Neural cell (in vitro differentiated cells): Measurements from ENCODE around the gene SNRPA. TPM values are rescaled to one million over a fixed set of nuclear protein-coding genes. Genes with fewer than 3 reads are reported as not detected.

ENCODE experiments used
- H2AFZ ChIP-seq: fragments of 200-600, 300-800 bp; sonication (generic), shearing (Covaris generic); 2 replicates; pipeline ENCODE4 v1.6.0; 2014; ENCODE audit warnings: low read depth, mild to moderate bottlenecking, antibody characterized with exemption, low read length, moderate library complexity
- H3F3A ChIP-seq: fragments of 200-600 bp; shearing (Covaris generic); 2 replicates; pipeline ENCODE4 v1.6.1; 2016; ENCODE audit warnings: mild to moderate bottlenecking, moderate library complexity, mixed read lengths, antibody characterized with exemption, low read length; ENCODE audit not compliant: insufficient read depth, poor library complexity, severe bottlenecking
- H3K27ac ChIP-seq: fragments of 200-600, 300-800 bp; sonication (generic), shearing (Covaris generic); 2 replicates; pipeline ENCODE4 v1.5.1; 2014; ENCODE audit warnings: mild to moderate bottlenecking, low read length, moderate library complexity
- H3K27me3 ChIP-seq: fragments of 300-800, 200-600 bp; sonication (generic), shearing (Covaris generic); 2 replicates; pipeline ENCODE4 v1.6.0; 2014; ENCODE audit warnings: mild to moderate bottlenecking, low read depth, low read length, moderate library complexity; ENCODE audit not compliant: insufficient read depth
- H3K36me3 ChIP-seq: fragments of 300-800, 200-600 bp; sonication (generic), shearing (Covaris generic); 2 replicates; pipeline ENCODE4 v1.5.1; 2014; ENCODE audit warnings: mild to moderate bottlenecking, antibody characterized with exemption, low read length, moderate library complexity; ENCODE audit not compliant: insufficient read depth
- H3K4me2 ChIP-seq: fragments of 300-800, 200-600 bp; sonication (generic), shearing (Covaris generic); 2 replicates; pipeline ENCODE4 v1.6.0; 2014; ENCODE audit warnings: mild to moderate bottlenecking, low read length
- H3K4me3 ChIP-seq: fragments of 300-800, 200-600 bp; sonication (generic), shearing (Covaris generic); 2 replicates; pipeline ENCODE4 v1.5.1; 2014; ENCODE audit warnings: mild to moderate bottlenecking, low read length, moderate library complexity
- H3K79me2 ChIP-seq: fragments of 200-600 bp; shearing (Covaris generic); replicated peaks from 2 replicates; pipeline ENCODE4 v1.6.0; 2014; ENCODE audit warnings: mild to moderate bottlenecking, low read length, moderate library complexity; ENCODE audit not compliant: insufficient read depth
- H3K9ac ChIP-seq: fragments of 300-800, 200-600 bp; sonication (generic), shearing (Covaris generic); 2 replicates; pipeline ENCODE4 v1.6.1; 2016; ENCODE audit warnings: mild to moderate bottlenecking, low read length, mixed read lengths
- H3K9me2 ChIP-seq: fragments of 200-600 bp; shearing (Covaris generic); 2 replicates; pipeline ENCODE4 v1.6.1; 2016; ENCODE audit warnings: mild to moderate bottlenecking, low read length, mixed read lengths; ENCODE audit not compliant: insufficient read depth
- H3K9me3 ChIP-seq: fragments of 200-600, 300-800 bp; sonication (generic), shearing (Covaris generic); 2 replicates; pipeline ENCODE4 v1.6.1; 2016; ENCODE audit warnings: mild to moderate bottlenecking, mixed run types, low read length, moderate library complexity, mixed read lengths
- H4K20me1 ChIP-seq: fragments of 200-600 bp; shearing (Covaris generic); 2 replicates; pipeline ENCODE4 v1.6.1; 2016; ENCODE audit warnings: mild to moderate bottlenecking, mixed run types; ENCODE audit not compliant: insufficient read depth
- EP300 ChIP-seq: fragments of 450-650 bp; conservative IDR thresholded peaks from 2 replicates; pipeline ENCODE4 v1.6.1; 2014; ENCODE audit warnings: antibody characterized with exemption, mild to moderate bottlenecking, moderate library complexity; ENCODE audit not compliant: poor library complexity, severe bottlenecking
- EZH2 ChIP-seq: fragments of 200-600, 300-800 bp; shearing (Covaris generic), sonication (generic); IDR thresholded peaks from 2 replicates; pipeline ENCODE4 v1.6.1; 2014; ENCODE audit warnings: antibody characterized with exemption, low read length, borderline replicate concordance, mild to moderate bottlenecking; ENCODE audit not compliant: insufficient read depth, poor library complexity, severe bottlenecking
- MXI1 ChIP-seq: fragments of 450-650 bp; conservative IDR thresholded peaks from 2 replicates; pipeline ENCODE4 v1.6.1; 2014; ENCODE audit warnings: antibody characterized with exemption, mild to moderate bottlenecking; ENCODE audit not compliant: poor library complexity, severe bottlenecking
- POLR2AphosphoS5 ChIP-seq: IDR thresholded peaks from 2 replicates; pipeline ENCODE4 v1.6.1; 2012
- RAD21 ChIP-seq: fragments of 450-650 bp; conservative IDR thresholded peaks from 2 replicates; pipeline ENCODE4 v1.6.1; 2014; ENCODE audit warnings: antibody characterized with exemption, mild to moderate bottlenecking, moderate library complexity
- REST ChIP-seq: IDR thresholded peaks from 2 replicates; pipeline ENCODE4 v1.6.1; 2012; ENCODE audit warnings: borderline replicate concordance
- SMC3 ChIP-seq: fragments of 450-650 bp; conservative IDR thresholded peaks from 2 replicates; pipeline ENCODE4 v1.6.1; 2014; ENCODE audit warnings: antibody characterized with exemption, mild to moderate bottlenecking, moderate library complexity; ENCODE audit not compliant: poor library complexity
- TAF1 ChIP-seq: IDR thresholded peaks from 2 replicates; pipeline ENCODE4 v1.6.1; 2012; ENCODE audit warnings: low read depth
- polyA plus RNA-seq: library from polyadenylated mRNA; depleted of rRNA; stranded (reverse); fragments of >200 nt; gene quantifications from 2 replicates; pipeline ENCODE4 v1.2.3, GENCODE V29; 2014
- TF ChIP-seq, protein P1 (sequence below): fragments of 450-650 bp; IDR thresholded peaks from 2 replicates; pipeline ENCODE4 v1.5.1; 2014; ENCODE audit warnings: antibody characterized with exemption, mild to moderate bottlenecking, moderate library complexity; ENCODE audit not compliant: poor library complexity, severe bottlenecking

SNRPA gene
- polyA plus RNA-seq, 1 donor from 2014 or later, result 29.9 TPM

DNA sequence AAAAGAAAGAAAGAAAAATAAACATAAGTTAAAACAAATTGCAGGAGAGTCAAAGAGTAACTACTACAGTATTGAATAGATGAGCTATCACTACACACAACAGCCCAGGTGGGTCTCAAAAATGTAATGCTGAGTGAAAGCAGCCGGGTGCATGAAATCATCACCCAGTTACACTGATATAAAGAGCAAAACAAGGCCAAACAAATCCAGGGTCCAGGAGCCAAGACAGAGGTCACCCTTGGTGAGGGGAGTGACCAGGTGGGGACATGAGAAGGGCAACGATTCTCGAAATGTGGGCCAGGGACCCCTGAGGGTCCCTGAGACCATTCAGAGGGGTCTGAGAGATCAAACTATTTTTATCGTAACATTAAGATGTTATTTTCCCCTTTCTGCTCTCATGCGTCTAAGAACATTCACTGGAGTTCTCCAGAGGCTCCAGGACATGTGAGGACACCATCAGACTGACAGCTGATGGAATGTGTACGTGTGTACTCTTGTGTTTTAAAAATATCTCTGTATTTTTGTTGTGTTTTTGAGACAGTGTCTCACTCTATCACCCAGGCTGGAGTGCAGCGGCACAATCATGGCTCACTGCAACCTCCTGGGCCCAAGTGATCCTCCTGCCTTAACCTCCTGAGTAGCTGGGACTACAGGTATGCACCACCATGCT is 44.9 kb upstream of the SNRPA start:
- no peaks in the 10 kb centered on the region for H3K9me3 ChIP-seq
- peaks cover 8% of the 10 kb centered on the region for H3K36me3 ChIP-seq
- TF ChIP-seq EZH2 (no peak), POLR2AphosphoS5 (no peak), EP300 (no peak), MXI1 (no peak), REST (no peak), TAF1 (no peak), SMC3 (no peak), RAD21 (no peak)
- TF ChIP-seq, protein P1, sequence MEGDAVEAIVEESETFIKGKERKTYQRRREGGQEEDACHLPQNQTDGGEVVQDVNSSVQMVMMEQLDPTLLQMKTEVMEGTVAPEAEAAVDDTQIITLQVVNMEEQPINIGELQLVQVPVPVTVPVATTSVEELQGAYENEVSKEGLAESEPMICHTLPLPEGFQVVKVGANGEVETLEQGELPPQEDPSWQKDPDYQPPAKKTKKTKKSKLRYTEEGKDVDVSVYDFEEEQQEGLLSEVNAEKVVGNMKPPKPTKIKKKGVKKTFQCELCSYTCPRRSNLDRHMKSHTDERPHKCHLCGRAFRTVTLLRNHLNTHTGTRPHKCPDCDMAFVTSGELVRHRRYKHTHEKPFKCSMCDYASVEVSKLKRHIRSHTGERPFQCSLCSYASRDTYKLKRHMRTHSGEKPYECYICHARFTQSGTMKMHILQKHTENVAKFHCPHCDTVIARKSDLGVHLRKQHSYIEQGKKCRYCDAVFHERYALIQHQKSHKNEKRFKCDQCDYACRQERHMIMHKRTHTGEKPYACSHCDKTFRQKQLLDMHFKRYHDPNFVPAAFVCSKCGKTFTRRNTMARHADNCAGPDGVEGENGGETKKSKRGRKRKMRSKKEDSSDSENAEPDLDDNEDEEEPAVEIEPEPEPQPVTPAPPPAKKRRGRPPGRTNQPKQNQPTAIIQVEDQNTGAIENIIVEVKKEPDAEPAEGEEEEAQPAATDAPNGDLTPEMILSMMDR, result no peak
- H2AFZ ChIP-seq, result no peak overlapping the region
- no peaks in the 10 kb centered on the region for H3K27me3 ChIP-seq
- no peaks in the 10 kb centered on the region for H3F3A ChIP-seq
- no peak overlapping the region for H3K9ac ChIP-seq
- no peak overlapping the region for H3K4me3 ChIP-seq
- no peaks in the 10 kb centered on the region for H3K79me2 ChIP-seq
- H3K27ac ChIP-seq, result no peak overlapping the region
- H3K9me2 ChIP-seq, result no peaks in the 10 kb centered on the region
- H3K4me2 ChIP-seq, result no peak overlapping the region
- no peaks in the 10 kb centered on the region for H4K20me1 ChIP-seq

DNA sequence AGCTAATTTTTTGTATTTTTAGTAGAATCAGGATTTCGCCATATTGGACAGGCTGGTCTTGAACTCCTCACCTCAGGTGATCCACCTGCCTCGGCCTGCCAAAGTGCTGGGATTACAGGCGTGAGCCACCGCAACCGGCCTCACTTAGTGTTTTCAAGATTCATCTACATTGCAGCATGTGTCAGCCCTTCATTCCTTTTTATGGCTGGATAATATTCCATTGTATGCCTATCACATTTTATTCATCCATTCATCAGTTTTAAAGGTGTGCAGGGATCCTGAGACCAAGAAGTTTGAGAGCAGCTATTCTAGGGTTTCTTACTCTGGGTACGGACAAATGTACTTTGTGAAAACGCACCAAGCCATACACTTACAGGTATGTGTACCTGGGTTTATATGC is 43.4 kb upstream of the SNRPA start:
- Histone ChIP-seq H3K27me3 (no peaks in the 10 kb centered on the region), H3K27ac (no peak overlapping the region), H3K9ac (no peak overlapping the region), H2AFZ (no peak overlapping the region), H3K36me3 (peaks cover 8% of the 10 kb centered on the region), H3F3A (no peaks in the 10 kb centered on the region), H3K4me2 (no peak overlapping the region), H3K79me2 (no peaks in the 10 kb centered on the region), H4K20me1 (no peaks in the 10 kb centered on the region), H3K9me2 (no peaks in the 10 kb centered on the region), H3K9me3 (no peaks in the 10 kb centered on the region), H3K4me3 (no peak overlapping the region)
- TF ChIP-seq MXI1, result no peak
- no peak for TF ChIP-seq EZH2
- TF ChIP-seq REST, result no peak
- no peak for TF ChIP-seq POLR2AphosphoS5
- no peak for TF ChIP-seq EP300
- no peak for TF ChIP-seq RAD21
- no peak for TF ChIP-seq TAF1
